HCT116 (cell line): ENCODE results near the gene JDP2. TPM values are rescaled to one million over a fixed set of nuclear protein-coding genes. Genes with fewer than 3 reads are reported as not detected.

Source experiments
- ATAC-seq: fragments of 200-7000 bp; cut with Tn5 transposase; 2 replicates; pipeline ENCODE4 v1.9.1; 2020; ENCODE audit warnings: mild to moderate bottlenecking, moderate library complexity
- BruUV-seq: library from RNA; stranded (reverse); fragments of 400-500 nt; replicated peaks from 2 replicates; lab custom pipeline; 2021; lab: Mats Ljungman, UMichigan
- CTCF ChIA-PET: fragments of 300-600 bp; sonication (Branson Sonifier 250); formaldehyde crosslinking; loops from one replicate; lab custom pipeline; 2021; ENCODE audit warnings: antibody characterized with exemption; lab: Charles Lee
- POLR2A ChIA-PET: fragments of 300-600, 350-600 bp; sonication (Branson Sonifier 250); formaldehyde crosslinking; loops from one replicate; lab custom pipeline; 2021; ENCODE audit warnings: antibody characterized with exemption; lab: Charles Lee
- RAD21 ChIA-PET, 2 experiments: fragments of 300-600 bp; sonication (Branson Sonifier 250); formaldehyde crosslinking; loops; one replicate each; lab custom pipeline; 2023; ENCODE audit warnings: low total read pairs in 2 of 2; ENCODE audit not compliant: uncharacterized antibody in 2 of 2, unreplicated experiment in 2 of 2, low non-redundant PET in 1 of 2; lab: Charles Lee
- DNase-seq: peaks from one replicate; pipeline ENCODE4 v3.0.0-alpha.2; 2010; ENCODE audit warnings: low read depth, low spot score
- H2AFZ ChIP-seq: fragments of 200-600 bp; shearing (Covaris generic), sonication (generic); 2 replicates; pipeline ENCODE4 v1.6.1; 2017; ENCODE audit warnings: low read depth, mixed run types, mixed read lengths, antibody characterized with exemption, low read length; ENCODE audit not compliant: poor library complexity, severe bottlenecking
- H3K27ac ChIP-seq: 2 replicates; pipeline ENCODE4 v1.5.1; 2012; ENCODE audit warnings: low read depth, low read length
- H3K27me3 ChIP-seq: fragments of 200-600 bp; sonication (generic); 2 replicates; pipeline ENCODE4 v1.6.1; 2016; ENCODE audit warnings: mixed run types, low read length, mixed read lengths; ENCODE audit not compliant: insufficient read depth
- H3K36me3 ChIP-seq, 2 experiments: fragments of 200-500 bp in 1 of 2; fragments of 200-600 bp in 1 of 2; sonication (Bioruptor generic) in 1 of 2; sonication (generic) in 1 of 2; 2 replicates each; pipeline versions ENCODE4 v1.5.1 to v1.6.1; 2014 to 2016; ENCODE audit warnings: low read length in 2 of 2, inconsistent platforms in 1 of 2, mixed read lengths in 1 of 2, mixed run types in 1 of 2; ENCODE audit not compliant: insufficient read depth in 2 of 2, control insufficient read depth in 1 of 2
- H3K4me1 ChIP-seq, 2 experiments: fragments of 200-600 bp in 1 of 2; sonication (generic) in 1 of 2; 2 replicates each; pipeline versions ENCODE4 v1.5.1 to v1.6.1; 2012 to 2017; ENCODE audit warnings: low read length in 2 of 2, inconsistent platforms in 1 of 2, mild to moderate bottlenecking in 1 of 2, mixed read lengths in 1 of 2, mixed run types in 1 of 2, moderate library complexity in 1 of 2; ENCODE audit not compliant: insufficient read depth in 2 of 2, control insufficient read depth in 1 of 2
- H3K4me2 ChIP-seq: fragments of 200-600 bp; sonication (generic); 2 replicates; pipeline ENCODE4 v1.6.1; 2017; ENCODE audit warnings: mixed run types, low read length, mixed read lengths
- H3K4me3 ChIP-seq, 2 experiments: fragments of 200-600 bp in 1 of 2; sonication (generic) in 1 of 2; replicated peaks in 1 of 2; 2 replicates each; pipeline ENCODE4 v1.5.1; 2011 to 2016; ENCODE audit warnings: low read length in 2 of 2, control low read depth in 1 of 2, low read depth in 1 of 2, mild to moderate bottlenecking in 1 of 2, mixed read lengths in 1 of 2, mixed run types in 1 of 2
- H3K79me2 ChIP-seq: fragments of 200-600 bp; sonication (generic); 2 replicates; pipeline ENCODE4 v1.6.1; 2017; ENCODE audit warnings: mild to moderate bottlenecking, mixed run types, low read length, moderate library complexity, mixed read lengths; ENCODE audit not compliant: insufficient read depth
- H3K9ac ChIP-seq: fragments of 200-600 bp; sonication (generic); 2 replicates; pipeline ENCODE4 v1.6.1; 2016; ENCODE audit warnings: low read length, mixed read lengths
- H3K9me2 ChIP-seq: fragments of 200-600 bp; sonication (generic), shearing (Covaris generic); 2 replicates; pipeline ENCODE4 v1.6.1; 2017; ENCODE audit warnings: mixed run types, mild to moderate bottlenecking, moderate library complexity; ENCODE audit not compliant: insufficient read depth
- H3K9me3 ChIP-seq, 2 experiments: fragments of 200-500 bp in 1 of 2; fragments of 200-600 bp in 1 of 2; sonication (Bioruptor generic) in 1 of 2; sonication (generic) in 1 of 2; 2 replicates each; pipeline ENCODE4 v1.6.1; 2014 to 2017; ENCODE audit warnings: low read length in 2 of 2, mixed read lengths in 2 of 2, inconsistent platforms in 1 of 2, low read depth in 1 of 2, mild to moderate bottlenecking in 1 of 2, mixed run types in 1 of 2, moderate library complexity in 1 of 2; ENCODE audit not compliant: control insufficient read depth in 1 of 2, insufficient read depth in 1 of 2
- H4K20me1 ChIP-seq: fragments of 200-600 bp; sonication (generic), shearing (Covaris generic); 2 replicates; pipeline ENCODE4 v1.6.1; 2017; ENCODE audit warnings: mixed run types, mild to moderate bottlenecking, moderate library complexity; ENCODE audit not compliant: insufficient read depth
- CBX3 ChIP-seq: IDR thresholded peaks from 2 replicates; pipeline ENCODE4 v1.6.1; 2012; ENCODE audit warnings: low read depth
- CEBPB ChIP-seq: IDR thresholded peaks from 2 replicates; pipeline ENCODE4 v1.6.1; 2012; ENCODE audit warnings: low read depth
- CTCF ChIP-seq, 3 experiments: fragments of 200-600 bp in 1 of 3; sonication (generic) in 1 of 3; IDR thresholded peaks in 2 of 3; conservative IDR thresholded peaks in 1 of 3; 2 replicates each; pipeline ENCODE4 v1.5.1; 2012 to 2017; ENCODE audit warnings: low read depth in 2 of 3, low read length in 2 of 3, antibody characterized with exemption in 1 of 3, borderline replicate concordance in 1 of 3, control low read depth in 1 of 3, mild to moderate bottlenecking in 1 of 3, mixed read lengths in 1 of 3, mixed run types in 1 of 3, moderate library complexity in 1 of 3; ENCODE audit not compliant: insufficient read depth in 1 of 3
- EGR1 ChIP-seq: IDR thresholded peaks from 2 replicates; pipeline ENCODE4 v1.6.1; 2012; ENCODE audit warnings: low read depth
- ELF1 ChIP-seq: IDR thresholded peaks from 2 replicates; pipeline ENCODE4 v1.6.1; 2012; ENCODE audit warnings: low read depth, borderline replicate concordance
- EZH2 ChIP-seq: fragments of 200-600 bp; sonication (generic); IDR thresholded peaks from 2 replicates; pipeline ENCODE4 v1.6.1; 2017; ENCODE audit warnings: antibody characterized with exemption, mixed run types
- EZH2phosphoT487 ChIP-seq: fragments of 200-600 bp; IDR thresholded peaks from 2 replicates; pipeline ENCODE4 v1.6.1; 2018; ENCODE audit warnings: antibody characterized with exemption, borderline replicate concordance
- FOSL1 ChIP-seq: IDR thresholded peaks from 2 replicates; pipeline ENCODE4 v1.6.1; 2012; ENCODE audit warnings: low read depth
- JUND ChIP-seq: IDR thresholded peaks from 2 replicates; pipeline ENCODE4 v1.6.1; 2012
- MAX ChIP-seq: IDR thresholded peaks from 2 replicates; pipeline ENCODE4 v1.6.1; 2012
- POLR2A ChIP-seq: IDR thresholded peaks from 2 replicates; pipeline ENCODE4 v1.7.0; 2011; ENCODE audit warnings: borderline replicate concordance; ENCODE audit not compliant: insufficient read depth, insufficient read length; ENCODE audit errors: extremely low read depth
- REST ChIP-seq: IDR thresholded peaks from 2 replicates; pipeline ENCODE4 v1.6.1; 2012; ENCODE audit warnings: low read depth
- SIN3A ChIP-seq: IDR thresholded peaks from 2 replicates; pipeline ENCODE4 v1.6.1; 2012; ENCODE audit warnings: low read depth
- SP1 ChIP-seq: IDR thresholded peaks from 2 replicates; pipeline ENCODE4 v1.6.1; 2012; ENCODE audit warnings: low read depth
- SRF ChIP-seq: IDR thresholded peaks from 2 replicates; pipeline ENCODE4 v1.6.1; 2012; ENCODE audit warnings: low read depth
- TCF7L2 ChIP-seq: IDR thresholded peaks from 2 replicates; pipeline ENCODE4 v1.7.0; 2011; ENCODE audit warnings: borderline replicate concordance, inconsistent platforms; ENCODE audit not compliant: insufficient read depth, insufficient read length; ENCODE audit errors: extremely low read depth
- YY1 ChIP-seq: IDR thresholded peaks from 2 replicates; pipeline ENCODE4 v1.6.1; 2011; ENCODE audit warnings: low read length, low read depth, moderate library complexity, mild to moderate bottlenecking; ENCODE audit not compliant: insufficient replicate concordance; ENCODE audit errors: extremely low read depth
- ZBTB33 ChIP-seq: IDR thresholded peaks from 2 replicates; pipeline ENCODE4 v1.6.1; 2011; ENCODE audit warnings: mild to moderate bottlenecking, low read length, moderate library complexity; ENCODE audit not compliant: insufficient replicate concordance; ENCODE audit errors: extremely low read depth
- ZFX ChIP-seq: fragments of 450-650 bp; IDR thresholded peaks from 2 replicates; pipeline ENCODE4 v1.6.1; 2017
- ZNF274 ChIP-seq: fragments of 200-500 bp; sonication (Bioruptor generic); IDR thresholded peaks from 2 replicates; pipeline ENCODE4 v1.6.1; 2014; ENCODE audit warnings: mild to moderate bottlenecking, low read depth, low read length, inconsistent platforms
- intact Hi-C: fragments of 100-400 bp; cut with micrococcal nuclease; formaldehyde crosslinking; loops from 2 replicates; pipeline ENCODE4 v1.10.0; 2022
- total RNA-seq: library from RNA; stranded (reverse); gene quantifications from one replicate; pipeline ENCODE4 v1.2.1, GENCODE V29; 2021; ENCODE audit not compliant: unreplicated experiment

The JDP2 gene
- total RNA-seq, 1 experiment from 2014 or later: 25.4 TPM

GRCh38 chr14:75392686-75393641, 34.9 kb upstream of the JDP2 start:
- POLR2A ChIA-PET: no interaction called here

More at GRCh38 chr14:75392686-75393641, 34.9 kb upstream of the JDP2 start:
- no peak for ATAC-seq
- Histone ChIP-seq H3K4me3 (no peak overlapping the region), H4K20me1 (no peaks in the 10 kb centered on the region), H3K36me3 (no peaks in the 10 kb centered on the region), H3K79me2 (no peaks in the 10 kb centered on the region), H3K27ac (no peak overlapping the region)
- no TSS peak for BruUV-seq
- TF ChIP-seq ELF1: no peak
- no peak for TF ChIP-seq TCF7L2
- TF ChIP-seq ZBTB33: no peak
- no peak for TF ChIP-seq POLR2A
- no peak for TF ChIP-seq SP1
- TF ChIP-seq CEBPB: no peak
- TF ChIP-seq SRF: no peak
- TF ChIP-seq REST: no peak
- TF ChIP-seq JUND: no peak
- no peak for TF ChIP-seq MAX
- no peak for TF ChIP-seq YY1
- TF ChIP-seq SIN3A: no peak
- no peak for TF ChIP-seq EZH2
- no peak for TF ChIP-seq ZNF274
- TF ChIP-seq EZH2phosphoT487: no peak
- no peak for TF ChIP-seq CTCF (IDR thresholded peaks at IDR 0.05 in 2 of 3, conservative IDR thresholded peaks at IDR 0.05 in 1 of 3; ENCODE audit: borderline replicate concordance in 1 of 3, insufficient read depth in 1 of 3, low read depth in 2 of 3, low read length in 2 of 3)
- no peak for TF ChIP-seq ZFX
- TF ChIP-seq FOSL1: no peak
- no peak for TF ChIP-seq CBX3
- TF ChIP-seq EGR1: no peak
- TF ChIP-seq, all 23 proteins: peak for 0
- Histone ChIP-seq H3K9me3 (no peaks in the 10 kb centered on the region), H3K4me1 (peaks cover 3 to 4% of the 10 kb centered on the region in 2 experiments; a peak in 1 of 4 replicates), H3K9ac (no peak overlapping the region), H3K9me2 (no peaks in the 10 kb centered on the region), H2AFZ (no peak overlapping the region), H3K4me2 (no peak overlapping the region), H3K27me3 (no peaks in the 10 kb centered on the region)
- RAD21 ChIA-PET: no interaction called here
- intact Hi-C loops: no loop called here
- CTCF ChIA-PET: no interaction called here
- no peak for DNase-seq
